CD4-positive, alpha-beta memory T cell (primary cell): ENCODE results near the gene TACC2. TPM values are rescaled to one million over a fixed set of nuclear protein-coding genes. Genes with fewer than 3 reads are reported as not detected.

Experiments
- CTCF ChIA-PET: fragments of 350-600 bp; sonication (Branson Sonifier 250); formaldehyde crosslinking; loops from one replicate; lab custom pipeline; 2021; ENCODE audit warnings: inconsistent platforms; ENCODE audit not compliant: partially characterized antibody; lab: Charles Lee
- POLR2A ChIA-PET: fragments of 350-600 bp; sonication (Branson Sonifier 250); formaldehyde crosslinking; loops from one replicate; lab custom pipeline; 2021; ENCODE audit not compliant: partially characterized antibody; lab: Charles Lee
- DNase-seq, 5 donors: peaks; one replicate each; pipeline versions ENCODE4 v3.0.0 to v3.0.0-alpha.2; 2020 to 2022; ENCODE audit warnings: mixed read lengths in 1 of 5
- H3K27ac ChIP-seq: one replicate; pipeline ENCODE4 v1.7.0; 2013; ENCODE audit warnings: low read depth, low read length
- H3K27me3 ChIP-seq: 2 replicates; pipeline ENCODE4 v1.7.0; 2013; ENCODE audit warnings: mild to moderate bottlenecking, low read length, moderate library complexity; ENCODE audit not compliant: insufficient read depth
- H3K36me3 ChIP-seq: 2 replicates; pipeline ENCODE4 v1.7.0; 2013; ENCODE audit warnings: mild to moderate bottlenecking, low read length, moderate library complexity; ENCODE audit not compliant: insufficient read depth
- H3K4me1 ChIP-seq: 2 replicates; pipeline ENCODE4 v1.7.0; 2013; ENCODE audit warnings: mild to moderate bottlenecking, low read length, moderate library complexity; ENCODE audit not compliant: insufficient read depth
- H3K4me3 ChIP-seq, 2 donors: one replicate each; pipeline ENCODE4 v1.7.0; 2013; ENCODE audit warnings: low read length in 2 of 2, mild to moderate bottlenecking in 1 of 2
- H3K9me3 ChIP-seq, 2 donors: one replicate each; pipeline ENCODE4 v1.7.0; 2013; ENCODE audit warnings: low read length in 2 of 2, control low read depth in 1 of 2; ENCODE audit not compliant: control insufficient read depth in 1 of 2
- H3K27ac Mint-ChIP-seq, 7 donors: one replicate each; pipeline ENCODE4 v1.8.0; 2020 to 2021; ENCODE audit warnings: mixed read lengths in 7 of 7, mild to moderate bottlenecking in 6 of 7, inconsistent platforms in 3 of 7, moderate library complexity in 3 of 7
- H3K27me3 Mint-ChIP-seq, 2 donors: one replicate each; pipeline ENCODE4 v1.8.0; 2020 to 2021; ENCODE audit warnings: mixed read lengths in 2 of 2
- H3K36me3 Mint-ChIP-seq, 2 donors: one replicate each; pipeline ENCODE4 v1.8.0; 2020 to 2021; ENCODE audit warnings: mixed read lengths in 2 of 2, inconsistent platforms in 1 of 2, mild to moderate bottlenecking in 1 of 2
- H3K4me1 Mint-ChIP-seq, 4 donors: one replicate each; pipeline ENCODE4 v1.8.0; 2020 to 2021; ENCODE audit warnings: mixed read lengths in 4 of 4, mild to moderate bottlenecking in 1 of 4
- H3K4me3 Mint-ChIP-seq, 8 donors: one replicate each; pipeline ENCODE4 v1.8.0; 2020 to 2021; ENCODE audit warnings: mixed read lengths in 8 of 8, mild to moderate bottlenecking in 7 of 8, moderate library complexity in 6 of 8, inconsistent platforms in 3 of 8
- H3K9me3 Mint-ChIP-seq, 8 donors: one replicate each; pipeline ENCODE4 v1.8.0; 2020 to 2021; ENCODE audit warnings: mixed read lengths in 8 of 8, mild to moderate bottlenecking in 5 of 8, inconsistent platforms in 3 of 8, moderate library complexity in 1 of 8
- intact Hi-C: fragments of 100-400 bp; cut with micrococcal nuclease; formaldehyde crosslinking; loops from one replicate; pipeline ENCODE4 v1.15.1; 2023
- polyA plus RNA-seq, 2 donors: library from polyadenylated mRNA; unstranded; fragments of 300-500 nt; fragmentation: Illumina TruSeq; gene quantifications; one replicate each; pipeline ENCODE4 v1.2.3, GENCODE V29; 2021
- total RNA-seq, 2 experiments: library from RNA; stranded (reverse); gene quantifications; one replicate each; pipeline ENCODE4 v1.2.3, GENCODE V29; 2021

TACC2 gene
- total and polyA plus RNA-seq, 4 experiments from 2014 or later = not detected

GRCh38 chr10:122249303-122249850, 260.4 kb downstream of the TACC2 start:
- no peak overlapping the region for H3K27ac ChIP-seq
- H3K4me3 Mint-ChIP-seq = no peak overlapping the region
- no peak overlapping the region for H3K4me3 ChIP-seq
- POLR2A ChIA-PET = no interaction called here
- no peaks in the 10 kb centered on the region for H3K36me3 Mint-ChIP-seq
- H3K4me1 Mint-ChIP-seq = no peaks in the 10 kb centered on the region
- intact Hi-C loops = no loop called here
- H3K27ac Mint-ChIP-seq = no peak overlapping the region
- H3K9me3 ChIP-seq = no peaks in the 10 kb centered on the region
- no peaks in the 10 kb centered on the region for H3K27me3 ChIP-seq
- no peaks in the 10 kb centered on the region for H3K9me3 Mint-ChIP-seq
- H3K27me3 Mint-ChIP-seq = peaks cover 2 to 10% of the 10 kb centered on the region in 2 donors
- CTCF ChIA-PET = no interaction called here
- no peak for DNase-seq
- H3K4me1 ChIP-seq = no peaks in the 10 kb centered on the region
- H3K36me3 ChIP-seq = no peaks in the 10 kb centered on the region

DNA sequence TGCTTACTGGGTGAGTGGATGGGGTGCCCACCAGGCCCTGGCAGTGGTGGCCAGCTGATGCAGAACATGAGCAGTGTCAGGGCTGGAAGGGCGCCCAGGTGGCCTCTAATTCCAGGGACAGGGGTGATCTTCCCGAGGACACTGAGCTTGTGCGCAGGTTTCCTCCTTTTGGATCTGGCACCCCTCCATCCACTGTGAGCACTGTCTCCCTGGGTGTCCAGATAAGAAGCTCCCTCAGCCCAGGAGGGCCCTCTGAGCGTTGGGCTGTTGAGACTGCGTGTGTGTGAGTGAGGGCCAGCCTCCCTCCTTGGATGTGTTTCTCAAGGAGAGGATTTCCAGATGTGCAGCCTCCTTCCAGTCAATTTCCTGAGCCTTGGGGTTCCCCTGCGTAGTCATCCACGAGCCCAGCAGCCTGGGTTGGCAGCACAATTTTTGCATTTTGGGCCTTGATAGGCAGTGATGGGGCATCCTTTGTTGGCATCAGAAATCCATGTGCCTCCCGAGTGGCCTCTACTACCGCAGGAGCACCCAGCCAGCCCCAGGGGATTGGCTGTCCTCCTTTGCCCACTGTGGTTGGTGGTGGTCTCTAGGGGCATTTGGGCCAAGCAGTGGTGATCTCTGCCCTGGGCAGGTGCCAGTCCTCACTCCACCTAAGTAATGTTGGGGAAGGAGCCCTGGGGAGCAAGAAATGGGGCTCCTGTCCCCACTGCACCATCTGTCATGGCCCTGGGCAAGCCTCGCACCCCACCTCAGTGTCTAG, 261.2 kb downstream of the TACC2 start:
- H3K27ac ChIP-seq = no peak overlapping the region
- Mint-ChIP-seq H3K27ac (no peak overlapping the region), H3K4me3 (no peak overlapping the region), H3K27me3 (peaks cover 2 to 12% of the 10 kb centered on the region in 2 donors), H3K36me3 (no peaks in the 10 kb centered on the region), H3K9me3 (no peaks in the 10 kb centered on the region), H3K4me1 (no peaks in the 10 kb centered on the region)
- H3K36me3 ChIP-seq = no peaks in the 10 kb centered on the region
- CTCF ChIA-PET = no interaction called here
- H3K27me3 ChIP-seq = no peaks in the 10 kb centered on the region
- intact Hi-C loops = no loop called here
- no peak for DNase-seq
- H3K9me3 ChIP-seq = no peaks in the 10 kb centered on the region
- no peak overlapping the region for H3K4me3 ChIP-seq
- POLR2A ChIA-PET = no interaction called here
- no peaks in the 10 kb centered on the region for H3K4me1 ChIP-seq

DNA sequence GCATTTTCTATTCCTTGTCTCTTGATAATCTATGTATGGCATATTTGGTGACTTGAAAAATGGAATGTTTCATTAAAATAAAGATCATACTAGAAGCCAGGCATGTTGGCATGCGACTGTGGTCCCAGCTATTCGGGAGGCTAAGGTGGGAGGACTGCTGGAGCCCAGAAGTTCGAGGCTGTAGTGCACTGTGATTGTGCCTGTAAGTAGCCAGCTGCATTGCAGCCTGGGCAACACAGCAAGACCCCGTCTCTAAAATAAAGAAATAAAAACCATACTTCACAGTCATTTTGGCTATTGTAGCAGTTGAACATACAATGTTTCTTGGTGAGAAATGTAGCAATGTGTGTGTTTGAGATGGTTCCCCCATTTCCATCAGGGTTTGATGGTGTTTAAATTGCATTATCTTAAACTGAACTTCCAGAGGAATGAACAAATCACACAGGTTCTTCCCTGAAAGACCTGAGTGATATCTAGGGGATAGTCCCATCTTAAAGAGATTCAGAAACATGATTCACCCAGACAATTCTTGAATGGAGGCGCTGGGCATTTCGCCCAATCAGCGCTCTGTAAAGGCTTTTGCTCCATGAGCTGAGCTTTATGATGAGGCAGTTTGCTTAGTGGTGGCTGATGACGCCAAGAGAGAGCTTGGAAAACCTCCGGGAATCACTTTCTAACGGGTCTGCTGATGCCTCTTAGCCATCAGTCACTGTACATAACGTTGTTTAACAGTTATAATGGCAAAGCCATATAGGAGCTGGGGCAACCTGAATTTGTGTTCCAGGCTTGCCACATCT, 262.7 kb downstream of the TACC2 start:
- intact Hi-C loops = no loop called here
- no peak overlapping the region for H3K4me3 Mint-ChIP-seq
- H3K9me3 ChIP-seq = no peaks in the 10 kb centered on the region
- H3K36me3 Mint-ChIP-seq = no peaks in the 10 kb centered on the region
- H3K27ac Mint-ChIP-seq = no peak overlapping the region
- no peaks in the 10 kb centered on the region for H3K36me3 ChIP-seq
- ChIA-PET POLR2A (no interaction called here), CTCF (no interaction called here)
- no peaks in the 10 kb centered on the region for H3K4me1 Mint-ChIP-seq
- no peak overlapping the region for H3K27ac ChIP-seq
- H3K27me3 ChIP-seq = no peaks in the 10 kb centered on the region
- no peaks in the 10 kb centered on the region for H3K4me1 ChIP-seq
- no peaks in the 10 kb centered on the region for H3K9me3 Mint-ChIP-seq
- no peak for DNase-seq
- peaks cover 2 to 16% of the 10 kb centered on the region in 2 donors for H3K27me3 Mint-ChIP-seq
- H3K4me3 ChIP-seq = no peak overlapping the region

DNA sequence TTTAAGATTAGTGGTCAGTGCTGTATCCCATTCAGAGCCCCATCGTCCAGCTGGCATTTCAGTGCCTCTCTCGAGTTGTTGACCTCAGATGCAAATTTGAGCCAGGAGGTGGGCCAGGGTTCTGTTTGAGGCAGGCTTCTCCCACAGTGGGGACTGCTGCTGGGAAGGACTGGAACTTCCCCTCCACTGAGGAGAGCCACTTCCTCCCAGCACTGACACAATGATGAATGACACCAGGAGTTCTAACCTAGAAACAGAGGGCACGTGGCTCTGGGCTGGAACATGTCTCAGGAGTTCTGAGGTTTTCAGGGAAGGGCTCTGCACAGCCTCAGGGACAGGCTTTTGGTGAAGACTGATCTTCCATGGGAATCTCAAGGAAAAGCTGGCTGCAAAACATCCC, 263.8 kb downstream of the TACC2 start:
- Mint-ChIP-seq H3K9me3 (no peaks in the 10 kb centered on the region), H3K27me3 (peaks cover 2 to 23% of the 10 kb centered on the region in 2 donors), H3K27ac (no peak overlapping the region), H3K36me3 (no peaks in the 10 kb centered on the region), H3K4me1 (no peaks in the 10 kb centered on the region), H3K4me3 (no peak overlapping the region)
- no peak for DNase-seq
- no peaks in the 10 kb centered on the region for H3K27me3 ChIP-seq
- no peak overlapping the region for H3K27ac ChIP-seq
- H3K4me1 ChIP-seq = no peaks in the 10 kb centered on the region
- H3K9me3 ChIP-seq = no peaks in the 10 kb centered on the region
- POLR2A ChIA-PET = no interaction called here
- intact Hi-C loops = no loop called here
- no peak overlapping the region for H3K4me3 ChIP-seq
- CTCF ChIA-PET = no interaction called here
- no peaks in the 10 kb centered on the region for H3K36me3 ChIP-seq

DNA sequence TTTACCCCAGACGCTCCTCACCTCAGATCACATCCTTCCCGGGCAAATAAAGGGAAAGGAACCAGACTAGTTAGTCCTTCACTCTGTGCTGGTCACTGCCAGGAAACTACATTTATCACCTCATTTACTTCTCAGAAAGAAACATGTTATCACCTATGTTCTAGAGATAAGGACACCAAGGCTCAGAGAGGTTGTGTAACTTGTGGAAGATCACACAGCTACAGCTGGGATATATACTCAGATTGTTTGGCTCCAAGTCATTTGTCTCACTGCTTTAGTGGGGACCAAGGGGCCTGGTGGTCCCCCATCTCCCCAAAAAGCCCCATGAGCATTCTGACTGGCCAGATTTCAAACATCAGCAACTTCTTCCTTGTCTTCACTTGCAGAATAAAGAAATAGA, 264.6 kb downstream of the TACC2 start:
- Histone ChIP-seq H3K27ac (no peak overlapping the region), H3K4me1 (no peaks in the 10 kb centered on the region), H3K27me3 (no peaks in the 10 kb centered on the region), H3K36me3 (no peaks in the 10 kb centered on the region), H3K9me3 (no peaks in the 10 kb centered on the region), H3K4me3 (no peak overlapping the region)
- Mint-ChIP-seq H3K4me1 (no peaks in the 10 kb centered on the region), H3K36me3 (no peaks in the 10 kb centered on the region), H3K9me3 (no peaks in the 10 kb centered on the region), H3K27ac (no peak overlapping the region), H3K27me3 (peaks cover 2 to 23% of the 10 kb centered on the region in 2 donors), H3K4me3 (no peak overlapping the region)
- CTCF ChIA-PET = interaction anchor here (1.4 kb wide), 1 partner anchor 45 kb away, joined by 3 read pairs; no protein-coding TSS in a partner anchor
- intact Hi-C loops = no loop called here
- no peak for DNase-seq
- POLR2A ChIA-PET = no interaction called here

DNA sequence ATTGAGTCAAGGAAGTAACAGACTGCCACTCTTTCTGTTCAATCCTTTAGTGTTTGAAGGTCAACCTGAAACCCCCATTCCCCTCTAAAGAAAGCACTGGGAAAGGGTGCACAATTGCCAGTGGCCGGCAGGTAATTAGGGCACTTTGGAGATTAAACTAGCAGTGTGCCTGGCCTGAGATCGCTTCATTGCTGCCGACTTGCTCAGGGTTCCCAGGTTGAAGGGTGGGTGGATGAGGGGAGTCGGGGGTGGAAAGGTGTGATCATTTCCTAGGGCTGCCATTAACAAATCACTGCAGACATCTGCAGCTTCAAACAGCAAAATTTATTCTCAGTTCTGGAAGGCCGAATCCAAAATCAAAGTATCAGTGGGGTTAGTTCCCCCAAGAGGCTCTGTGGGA, 265.9 kb downstream of the TACC2 start:
- H3K4me3 Mint-ChIP-seq = no peak overlapping the region
- no peaks in the 10 kb centered on the region for H3K4me1 ChIP-seq
- H3K9me3 ChIP-seq = no peaks in the 10 kb centered on the region
- no peak overlapping the region for H3K4me3 ChIP-seq
- H3K27ac Mint-ChIP-seq = no peak overlapping the region
- no peak for DNase-seq
- CTCF ChIA-PET = interaction anchor here (1.4 to 3.2 kb wide), 2 partner anchors 13 to 44 kb away, joined by 3 to 18 read pairs; no protein-coding TSS in a partner anchor
- H3K27me3 Mint-ChIP-seq = peaks cover 3 to 27% of the 10 kb centered on the region in 2 donors
- H3K9me3 Mint-ChIP-seq = no peaks in the 10 kb centered on the region
- intact Hi-C loops = no loop called here
- no peaks in the 10 kb centered on the region for H3K27me3 ChIP-seq
- no peaks in the 10 kb centered on the region for H3K36me3 Mint-ChIP-seq
- H3K27ac ChIP-seq = no peak overlapping the region
- no peaks in the 10 kb centered on the region for H3K4me1 Mint-ChIP-seq
- H3K36me3 ChIP-seq = no peaks in the 10 kb centered on the region
- POLR2A ChIA-PET = no interaction called here
